K562 (cell line): ENCODE results near the gene ONECUT1. TPM values are rescaled to one million over a fixed set of nuclear protein-coding genes. Genes with fewer than 3 reads are reported as not detected.

Source experiments
- ATAC-seq: fragments of 200-7000 bp; cut with Tn5 transposase; 3 replicates; pipeline ENCODE4 v1.9.1; 2020; ENCODE audit warnings: moderate library complexity
- BruUV-seq: library from RNA; stranded (reverse); fragments of 400-500 nt; replicated peaks from 2 replicates; lab custom pipeline; 2021; lab: Mats Ljungman, UMichigan
- CTCF ChIA-PET: fragments of 300-600 bp; formaldehyde crosslinking; extraction: SDS; loops from one replicate; lab custom pipeline; 2021; ENCODE audit warnings: low intra/inter-chr PET ratio; lab: Yijun Ruan, JAX
- POLR2A ChIA-PET: fragments of 300-600, 350-650 bp; sonication (Branson Sonifier 250); formaldehyde crosslinking; extraction: SDS; loops from one replicate; lab custom pipeline; 2021; ENCODE audit warnings: antibody characterized with exemption, inconsistent platforms; lab: Yijun Ruan, JAX
- DNase-seq, 4 experiments: peaks; one replicate each; pipeline versions ENCODE4 v3.0.0 to v3.0.0-alpha.2; 2011 to 2018; ENCODE audit warnings: low spot score in 3 of 4, mixed read lengths in 3 of 4; ENCODE audit errors: extremely low read depth in 1 of 4
- FAIRE-seq: peaks from 2 replicates; lab custom pipeline; 2011; peaks lifted over from hg19 to GRCh38; lab: Jason Lieb, UNC
- H2AFZ ChIP-seq: 2 replicates; pipeline ENCODE4 v1.6.0; 2011; ENCODE audit warnings: low read depth, low read length, control low read depth, inconsistent platforms
- H3K27ac ChIP-seq: fragments of 200-600 bp; 3 replicates; pipeline ENCODE4 v1.8.0; 2011; ENCODE audit warnings: low read depth, mild to moderate bottlenecking, control low read depth, inconsistent platforms, low read length, moderate library complexity, mixed read lengths; ENCODE audit errors: extremely low read depth
- H3K27me3 ChIP-seq, 2 experiments: fragments of 300-600 bp in 1 of 2; 2 replicates in 1 of 2; 3 replicates in 1 of 2; pipeline versions ENCODE4 v1.6.0 to v1.8.0; 2011; ENCODE audit warnings: inconsistent platforms in 2 of 2, low read length in 2 of 2, mild to moderate bottlenecking in 1 of 2, mixed read lengths in 1 of 2, moderate library complexity in 1 of 2; ENCODE audit not compliant: control insufficient read depth in 2 of 2, insufficient read depth in 2 of 2
- H3K36me3 ChIP-seq: fragments of 300-600 bp; 3 replicates; pipeline ENCODE4 v1.8.0; 2011; ENCODE audit warnings: mild to moderate bottlenecking, low read length, inconsistent platforms; ENCODE audit not compliant: control insufficient read depth, insufficient read depth
- H3K4me1 ChIP-seq, 2 experiments: fragments of 200-600 bp in 1 of 2; replicated peaks in 1 of 2; 2 replicates in 1 of 2; 3 replicates in 1 of 2; pipeline versions ENCODE4 v1.5.1 to v1.8.0; 2011; ENCODE audit warnings: inconsistent platforms in 2 of 2, low read length in 2 of 2, mild to moderate bottlenecking in 1 of 2, mixed read lengths in 1 of 2, moderate library complexity in 1 of 2; ENCODE audit not compliant: control insufficient read depth in 2 of 2, insufficient read depth in 2 of 2
- H3K4me2 ChIP-seq: 2 replicates; pipeline ENCODE4 v1.6.1; 2011; ENCODE audit warnings: low read length, control low read depth, inconsistent platforms, mixed read lengths; ENCODE audit not compliant: insufficient read depth
- H3K4me3 ChIP-seq: fragments of 200-600 bp; sonication (generic), shearing (Covaris generic); 2 replicates; pipeline ENCODE4 v1.5.1; 2016; ENCODE audit warnings: control low read depth, inconsistent platforms
- H3K79me2 ChIP-seq: fragments of 200-600 bp; 3 replicates; pipeline ENCODE4 v1.8.0; 2011; ENCODE audit warnings: low read length, inconsistent platforms; ENCODE audit not compliant: control insufficient read depth, insufficient read depth
- H3K9ac ChIP-seq, 2 experiments: 2 replicates each; pipeline versions ENCODE4 v1.6.0 to v1.6.1; 2011; ENCODE audit warnings: low read depth in 2 of 2, low read length in 2 of 2, control low read depth in 1 of 2, inconsistent platforms in 1 of 2, mild to moderate bottlenecking in 1 of 2, mixed read lengths in 1 of 2; ENCODE audit not compliant: insufficient read depth in 1 of 2
- H3K9me1 ChIP-seq: one replicate; pipeline ENCODE4 v1.6.0; 2011; ENCODE audit warnings: inconsistent platforms, mild to moderate bottlenecking, low read length, moderate library complexity; ENCODE audit not compliant: control insufficient read depth, insufficient read depth
- H3K9me3 ChIP-seq: replicated peaks from 2 replicates; pipeline ENCODE4 v1.5.1; 2011; ENCODE audit warnings: low read depth, low read length, inconsistent platforms; ENCODE audit not compliant: control insufficient read depth, insufficient read depth
- H4K20me1 ChIP-seq: replicated peaks from 2 replicates; pipeline ENCODE4 v1.6.1; 2011; ENCODE audit warnings: low read length, inconsistent platforms, mixed read lengths; ENCODE audit not compliant: control insufficient read depth, insufficient read depth
- HDAC8 ChIP-seq: fragments of 450-650 bp; IDR thresholded peaks from 2 replicates; pipeline ENCODE4 v1.6.1; 2016; ENCODE audit warnings: mild to moderate bottlenecking, missing genetic modification characterization, moderate library complexity, missing compliant biosample characterization
- PPARD ChIP-seq: fragments of 250-450 bp; sonication (Bioruptor Pico); IDR thresholded peaks from 2 replicates; pipeline ENCODE4 v1.8.0; 2022; ENCODE audit warnings: inconsistent platforms, mild to moderate bottlenecking, moderate library complexity
- TCF7 ChIP-seq: sonication (generic); IDR thresholded peaks from 2 replicates; pipeline ENCODE4 v1.6.1; 2016; ENCODE audit warnings: antibody characterized with exemption, borderline replicate concordance
- ZFP1 ChIP-seq: fragments of 450-650 bp; formaldehyde crosslinking; IDR thresholded peaks from 2 replicates; pipeline ENCODE4 v1.4.0; 2020; ENCODE audit warnings: mild to moderate bottlenecking, mixed read lengths
- ZNF239 ChIP-seq: fragments of 250-450 bp; sonication (Bioruptor Pico); IDR thresholded peaks from 2 replicates; pipeline ENCODE4 v1.4.0; 2020; ENCODE audit warnings: mild to moderate bottlenecking
- ZNF57 ChIP-seq: fragments of 450-650 bp; formaldehyde crosslinking; IDR thresholded peaks from 2 replicates; pipeline ENCODE4 v1.4.0; 2020; ENCODE audit warnings: mild to moderate bottlenecking, moderate library complexity
- ZNF583 ChIP-seq: fragments of 250-450 bp; sonication (Bioruptor Pico); IDR thresholded peaks from 2 replicates; pipeline ENCODE4 v1.4.0; 2020
- ZNF717 ChIP-seq: fragments of 250-450 bp; sonication (Bioruptor Pico); IDR thresholded peaks from 2 replicates; pipeline ENCODE4 v1.5.0; 2021
- ZNF785 ChIP-seq: fragments of 250-450 bp; sonication (Bioruptor Pico); IDR thresholded peaks from 2 replicates; pipeline ENCODE4 v1.4.0; 2020; ENCODE audit warnings: mild to moderate bottlenecking
- WGBS: fragments of 100-300 bp; shearing (Covaris generic); methylation state at CpG from one replicate; pipeline ENCODE4 v1.1.6; 2016; ENCODE audit warnings: low coverage, mixed read lengths; ENCODE audit not compliant: insufficient coverage; ENCODE audit errors: missing lambda C conversion rate; 5-methylcytosine and 5-hydroxymethylcytosine counted together
- in situ Hi-C: fragments of 300-500 bp; cut with MboI; formaldehyde crosslinking; loops from 4 replicates; pipeline ENCODE4 v1.15.0; 2018; ENCODE audit warnings: inconsistent platforms, mixed read lengths
- intact Hi-C: fragments of 100-400 bp; cut with micrococcal nuclease; formaldehyde crosslinking; loops from 2 replicates; pipeline ENCODE4 v1.14.2; 2022
- polyA plus RNA-seq, 8 experiments: library from polyadenylated mRNA; depleted of rRNA in 4 of 8; stranded (reverse) in 5 of 8; unstranded in 3 of 8; fragments of >200 nt; fragmentation: Nextera tagmentation in 2 of 8; fragmentation: Illumina TruSeq in 1 of 8; extraction: Ambion mirVana in 2 of 8; extraction: Trizol in 1 of 8; gene quantifications; 2 replicates each; pipeline versions ENCODE4 v1.2.1 to v1.2.3, GENCODE V29; 2011 to 2014; ENCODE audit warnings: inconsistent platforms in 1 of 8, missing spikeins in 1 of 8
- total RNA-seq, 7 experiments: library from RNA; depleted of rRNA in 6 of 7; stranded (reverse); fragments of >200 nt in 6 of 7; fragmentation: Illumina TruSeq in 2 of 7; extraction: Trizol in 2 of 7; gene quantifications; 2 replicates each; pipeline versions ENCODE4 v1.2.1 to v1.2.3, GENCODE V29; 2011 to 2021; ENCODE audit warnings: low replicate concordance in 1 of 7
- TF ChIP-seq, protein P1 (sequence below): sonication (generic); formaldehyde crosslinking; IDR thresholded peaks from 2 replicates; pipeline ENCODE4 v1.9.0; 2022; ENCODE audit warnings: mild to moderate bottlenecking, missing genetic modification reagents
- TF ChIP-seq, protein P2 (sequence below), 2 experiments: fragments of 450-650 bp; IDR thresholded peaks; 2 replicates each; pipeline ENCODE4 v1.6.1; 2018; ENCODE audit warnings: mild to moderate bottlenecking in 2 of 2, low read depth in 1 of 2; ENCODE audit not compliant: partially characterized antibody in 2 of 2
- TF ChIP-seq, protein P3 (sequence below): fragments of 450-650 bp; formaldehyde crosslinking; IDR thresholded peaks from 2 replicates; pipeline ENCODE4 v1.4.0; 2020; ENCODE audit warnings: mild to moderate bottlenecking, moderate library complexity
- TF ChIP-seq, protein P4 (sequence below): fragments of 250-450 bp; sonication (Bioruptor Pico); IDR thresholded peaks from 2 replicates; pipeline ENCODE4 v1.8.0; 2022; ENCODE audit warnings: inconsistent platforms

Gene ONECUT1
- total and polyA plus RNA-seq, 9 of the 15 experiments (the other 6 are each of a cell fraction or from before 2014, with no cell fraction given) = not detected

DNA sequence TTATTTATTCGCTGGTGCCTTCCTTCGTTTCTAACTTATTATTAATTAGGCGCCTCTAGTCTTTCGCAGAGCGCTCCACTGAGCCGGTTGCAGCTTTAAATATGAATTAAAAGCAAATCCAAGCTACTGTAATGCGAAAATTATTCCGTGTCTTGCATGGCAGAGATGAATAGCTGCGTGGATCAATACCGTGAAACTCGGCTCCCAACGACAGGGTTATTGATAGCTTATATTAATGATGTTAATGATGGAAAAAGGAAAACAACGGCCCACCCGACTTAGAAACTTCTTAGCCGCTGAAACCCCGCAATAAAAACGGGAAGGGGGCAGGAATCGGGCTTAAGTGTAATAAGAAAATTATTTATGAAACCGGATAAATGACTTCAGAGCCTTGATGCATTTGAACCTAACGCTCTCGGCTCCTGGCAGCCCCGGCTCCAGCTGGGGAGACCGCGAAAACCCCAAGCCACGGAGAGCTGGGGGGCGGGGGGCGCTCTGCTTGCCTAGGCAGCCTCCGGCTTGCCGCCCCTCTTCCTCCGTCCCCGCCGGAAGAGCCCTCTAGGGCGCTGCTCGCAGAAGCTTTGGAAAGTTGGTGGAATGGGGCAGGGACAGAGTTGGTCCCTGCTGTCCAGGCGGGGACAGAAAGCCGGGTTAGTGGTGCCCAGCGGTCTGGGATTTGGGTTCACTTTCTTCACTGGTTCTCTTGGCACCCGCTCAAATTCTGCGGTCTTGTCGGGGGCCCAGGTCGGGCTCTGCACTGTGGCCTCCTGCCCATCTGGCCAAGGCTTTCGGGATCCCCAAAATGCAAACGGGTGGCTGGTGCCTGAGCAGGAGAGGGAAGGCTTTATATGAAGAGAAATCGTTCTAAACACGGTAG, 7.7 kb upstream of the ONECUT1 start:
- no peak overlapping the region for H3K27ac ChIP-seq
- FAIRE-seq (no peak), ATAC-seq (no peak), DNase-seq (no peak)
- intact Hi-C loops (no loop called here), in situ Hi-C loops (no loop called here)
- H3K4me1 ChIP-seq = peaks cover 0 to 3% of the 10 kb centered on the region in 2 experiments; a peak in 1 of 5 replicates
- POLR2A ChIA-PET = no interaction called here
- CTCF ChIA-PET = no interaction called here
- under 1% methylated on average over 35 of the region's 45 CpGs for WGBS
- H3K27me3 ChIP-seq = peaks cover 34 to 74% of the 10 kb centered on the region in 2 experiments; a peak in 3 of 5 replicates
- H4K20me1 ChIP-seq = 0 out of 2 replicates have a peak, but pooled peaks cover 3% of the 10 kb centered on the region
- BruUV-seq = no TSS peak
- H3K36me3 ChIP-seq = no peaks in the 10 kb centered on the region
- H3K4me2 ChIP-seq = no peak overlapping the region
- H3K4me3 ChIP-seq = no peak overlapping the region
- H2AFZ ChIP-seq = no peak overlapping the region
- H3K9ac ChIP-seq = no peak overlapping the region
- no peaks in the 10 kb centered on the region for H3K79me2 ChIP-seq
- no peaks in the 10 kb centered on the region for H3K9me3 ChIP-seq
- H3K9me1 ChIP-seq = no peaks in the 10 kb centered on the region
- TF ChIP-seq ZFP1 (CRISPR knock-in tag) (no peak), HDAC8 (tag) (no peak), ZNF785 (CRISPR knock-in tag) (no peak), ZNF583 (CRISPR knock-in tag) (no peak), PPARD (CRISPR knock-in tag) (no peak), ZNF57 (CRISPR knock-in tag) (no peak), ZNF239 (CRISPR knock-in tag) (no peak), TCF7 (no peak), ZNF717 (CRISPR knock-in tag) (no peak)
- TF ChIP-seq, protein P1, sequence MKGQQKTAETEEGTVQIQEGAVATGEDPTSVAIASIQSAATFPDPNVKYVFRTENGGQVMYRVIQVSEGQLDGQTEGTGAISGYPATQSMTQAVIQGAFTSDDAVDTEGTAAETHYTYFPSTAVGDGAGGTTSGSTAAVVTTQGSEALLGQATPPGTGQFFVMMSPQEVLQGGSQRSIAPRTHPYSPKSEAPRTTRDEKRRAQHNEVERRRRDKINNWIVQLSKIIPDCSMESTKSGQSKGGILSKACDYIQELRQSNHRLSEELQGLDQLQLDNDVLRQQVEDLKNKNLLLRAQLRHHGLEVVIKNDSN (CRISPR knock-in tag) = no peak
- TF ChIP-seq, protein P2, sequence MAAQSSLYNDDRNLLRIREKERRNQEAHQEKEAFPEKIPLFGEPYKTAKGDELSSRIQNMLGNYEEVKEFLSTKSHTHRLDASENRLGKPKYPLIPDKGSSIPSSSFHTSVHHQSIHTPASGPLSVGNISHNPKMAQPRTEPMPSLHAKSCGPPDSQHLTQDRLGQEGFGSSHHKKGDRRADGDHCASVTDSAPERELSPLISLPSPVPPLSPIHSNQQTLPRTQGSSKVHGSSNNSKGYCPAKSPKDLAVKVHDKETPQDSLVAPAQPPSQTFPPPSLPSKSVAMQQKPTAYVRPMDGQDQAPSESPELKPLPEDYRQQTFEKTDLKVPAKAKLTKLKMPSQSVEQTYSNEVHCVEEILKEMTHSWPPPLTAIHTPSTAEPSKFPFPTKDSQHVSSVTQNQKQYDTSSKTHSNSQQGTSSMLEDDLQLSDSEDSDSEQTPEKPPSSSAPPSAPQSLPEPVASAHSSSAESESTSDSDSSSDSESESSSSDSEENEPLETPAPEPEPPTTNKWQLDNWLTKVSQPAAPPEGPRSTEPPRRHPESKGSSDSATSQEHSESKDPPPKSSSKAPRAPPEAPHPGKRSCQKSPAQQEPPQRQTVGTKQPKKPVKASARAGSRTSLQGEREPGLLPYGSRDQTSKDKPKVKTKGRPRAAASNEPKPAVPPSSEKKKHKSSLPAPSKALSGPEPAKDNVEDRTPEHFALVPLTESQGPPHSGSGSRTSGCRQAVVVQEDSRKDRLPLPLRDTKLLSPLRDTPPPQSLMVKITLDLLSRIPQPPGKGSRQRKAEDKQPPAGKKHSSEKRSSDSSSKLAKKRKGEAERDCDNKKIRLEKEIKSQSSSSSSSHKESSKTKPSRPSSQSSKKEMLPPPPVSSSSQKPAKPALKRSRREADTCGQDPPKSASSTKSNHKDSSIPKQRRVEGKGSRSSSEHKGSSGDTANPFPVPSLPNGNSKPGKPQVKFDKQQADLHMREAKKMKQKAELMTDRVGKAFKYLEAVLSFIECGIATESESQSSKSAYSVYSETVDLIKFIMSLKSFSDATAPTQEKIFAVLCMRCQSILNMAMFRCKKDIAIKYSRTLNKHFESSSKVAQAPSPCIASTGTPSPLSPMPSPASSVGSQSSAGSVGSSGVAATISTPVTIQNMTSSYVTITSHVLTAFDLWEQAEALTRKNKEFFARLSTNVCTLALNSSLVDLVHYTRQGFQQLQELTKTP (IDR thresholded peaks at IDR 0.05; ENCODE audit: low read depth in 1 of 2, partially characterized antibody in 2 of 2) = no peak
- TF ChIP-seq, protein P3, sequence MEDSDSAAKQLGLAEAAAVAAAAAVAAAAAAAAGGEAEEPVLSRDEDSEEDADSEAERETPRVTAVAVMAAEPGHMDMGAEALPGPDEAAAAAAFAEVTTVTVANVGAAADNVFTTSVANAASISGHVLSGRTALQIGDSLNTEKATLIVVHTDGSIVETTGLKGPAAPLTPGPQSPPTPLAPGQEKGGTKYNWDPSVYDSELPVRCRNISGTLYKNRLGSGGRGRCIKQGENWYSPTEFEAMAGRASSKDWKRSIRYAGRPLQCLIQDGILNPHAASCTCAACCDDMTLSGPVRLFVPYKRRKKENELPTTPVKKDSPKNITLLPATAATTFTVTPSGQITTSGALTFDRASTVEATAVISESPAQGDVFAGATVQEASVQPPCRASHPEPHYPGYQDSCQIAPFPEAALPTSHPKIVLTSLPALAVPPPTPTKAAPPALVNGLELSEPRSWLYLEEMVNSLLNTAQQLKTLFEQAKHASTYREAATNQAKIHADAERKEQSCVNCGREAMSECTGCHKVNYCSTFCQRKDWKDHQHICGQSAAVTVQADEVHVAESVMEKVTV (CRISPR knock-in tag) = no peak
- TF ChIP-seq, protein P4, sequence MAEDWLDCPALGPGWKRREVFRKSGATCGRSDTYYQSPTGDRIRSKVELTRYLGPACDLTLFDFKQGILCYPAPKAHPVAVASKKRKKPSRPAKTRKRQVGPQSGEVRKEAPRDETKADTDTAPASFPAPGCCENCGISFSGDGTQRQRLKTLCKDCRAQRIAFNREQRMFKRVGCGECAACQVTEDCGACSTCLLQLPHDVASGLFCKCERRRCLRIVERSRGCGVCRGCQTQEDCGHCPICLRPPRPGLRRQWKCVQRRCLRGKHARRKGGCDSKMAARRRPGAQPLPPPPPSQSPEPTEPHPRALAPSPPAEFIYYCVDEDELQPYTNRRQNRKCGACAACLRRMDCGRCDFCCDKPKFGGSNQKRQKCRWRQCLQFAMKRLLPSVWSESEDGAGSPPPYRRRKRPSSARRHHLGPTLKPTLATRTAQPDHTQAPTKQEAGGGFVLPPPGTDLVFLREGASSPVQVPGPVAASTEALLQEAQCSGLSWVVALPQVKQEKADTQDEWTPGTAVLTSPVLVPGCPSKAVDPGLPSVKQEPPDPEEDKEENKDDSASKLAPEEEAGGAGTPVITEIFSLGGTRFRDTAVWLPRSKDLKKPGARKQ (CRISPR knock-in tag) = no peak
